Activated CD4-positive, alpha-beta T cell treated with anti-CD3 and anti-CD28 coated beads, Interleukin-2, amount 10 ng/mL, durations not matched to agents 7 days and 5 days (primary cell): ENCODE results near the gene USF2. TPM values are rescaled to one million over a fixed set of nuclear protein-coding genes. Genes with fewer than 3 reads are reported as not detected.
"Not testable (repeated sequence)": the region's sequence is repeated elsewhere in the genome, so short reads cannot be mapped to it uniquely, and the experiment has no call there.

Experiments used
- CTCF ChIA-PET: fragments of 350-600 bp; sonication (Branson Sonifier 250); formaldehyde crosslinking; loops from one replicate; lab custom pipeline; 2021; ENCODE audit warnings: antibody characterized with exemption; lab: Charles Lee
- POLR2A ChIA-PET: fragments of 350-600 bp; sonication (Branson Sonifier 250); formaldehyde crosslinking; loops from one replicate; lab custom pipeline; 2021; ENCODE audit warnings: antibody characterized with exemption; lab: Charles Lee
- DNase-seq: peaks from one replicate; pipeline ENCODE4 v3.0.0-alpha.2; 2020
- H3K27ac Mint-ChIP-seq: one replicate; pipeline ENCODE4 v1.8.0; 2021; ENCODE audit warnings: mild to moderate bottlenecking, moderate library complexity, mixed read lengths
- H3K27me3 Mint-ChIP-seq: one replicate; pipeline ENCODE4 v1.8.0; 2021; ENCODE audit warnings: mixed read lengths
- H3K36me3 Mint-ChIP-seq: one replicate; pipeline ENCODE4 v1.8.0; 2021; ENCODE audit warnings: low read depth, mixed read lengths
- H3K4me1 Mint-ChIP-seq: one replicate; pipeline ENCODE4 v1.8.0; 2021; ENCODE audit warnings: mixed read lengths
- H3K4me3 Mint-ChIP-seq: one replicate; pipeline ENCODE4 v1.8.0; 2021; ENCODE audit warnings: mild to moderate bottlenecking, moderate library complexity, mixed read lengths
- H3K9me3 Mint-ChIP-seq: one replicate; pipeline ENCODE4 v1.8.0; 2021; ENCODE audit warnings: mixed read lengths
- total RNA-seq, 2 experiments: library from RNA; stranded (reverse); gene quantifications; one replicate each; pipeline ENCODE4 v1.2.3, GENCODE V29; 2021

Gene USF2
- total RNA-seq, 2 experiments from 2014 or later: 150 to 162 TPM

DNA sequence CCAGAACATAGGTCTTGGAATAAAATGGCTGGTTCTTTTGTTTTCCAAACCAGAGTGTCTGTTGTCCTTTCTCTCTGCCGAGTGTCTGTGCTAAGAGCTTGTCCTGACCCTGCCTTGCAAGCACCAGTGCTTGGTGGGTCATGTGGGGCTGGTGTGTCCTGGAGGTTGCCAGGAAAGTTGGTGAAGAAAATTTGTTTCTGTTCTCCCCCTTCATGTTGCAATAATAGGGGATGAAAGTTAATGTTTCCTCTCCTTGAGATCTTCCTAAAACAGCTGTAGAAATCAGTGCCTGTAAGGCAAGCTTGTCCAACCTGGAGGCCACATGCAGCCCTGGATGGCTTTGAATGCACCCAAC, 16.3 kb downstream of the USF2 start:
- no peak for DNase-seq
- POLR2A ChIA-PET: no interaction called here
- CTCF ChIA-PET: interaction anchor here (0.7 to 3.0 kb wide), 5 partner anchors 10 to 648 kb away, joined by 3 to 12 read pairs (median 3); no protein-coding TSS in a partner anchor
- Mint-ChIP-seq H3K4me3 (no peak overlapping the region), H3K36me3 (no peaks in the 10 kb centered on the region), H3K9me3 (no peaks in the 10 kb centered on the region), H3K27ac (no peak overlapping the region), H3K27me3 (peaks cover 16% of the 10 kb centered on the region), H3K4me1 (no peaks in the 10 kb centered on the region)

DNA sequence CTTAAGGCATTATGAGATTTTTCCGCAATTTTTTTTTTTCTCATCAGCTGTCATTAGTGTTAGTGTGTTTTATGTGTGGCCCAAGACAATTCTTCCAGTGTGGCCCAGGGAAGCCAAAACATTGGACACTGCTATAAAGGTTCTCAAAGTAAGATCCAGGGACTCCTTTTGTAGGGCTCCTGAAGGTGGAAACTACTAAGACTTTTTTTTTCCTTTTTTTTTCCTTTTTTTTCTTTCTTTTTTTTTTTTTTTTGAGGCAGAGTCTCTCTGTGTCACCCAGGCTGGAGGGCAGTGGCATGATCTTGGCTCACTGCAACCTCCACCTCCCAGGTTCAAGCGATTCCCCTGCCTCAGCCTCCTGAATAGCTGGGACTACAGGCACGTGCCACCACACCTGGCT, 16.7 kb downstream of the USF2 start:
- H3K4me1 Mint-ChIP-seq: not testable (repeated sequence)

GRCh38 chr19:35286101-35286500, 17.3 kb downstream of the USF2 start:
- DNase-seq, POLR2A ChIA-PET, H3K9me3 Mint-ChIP-seq, H3K4me1 Mint-ChIP-seq, H3K36me3 Mint-ChIP-seq, H3K4me3 Mint-ChIP-seq, H3K27ac Mint-ChIP-seq: not testable (repeated sequence)
- CTCF ChIA-PET: interaction anchor here (3.0 kb wide), 1 partner anchor 9 kb away, joined by 12 read pairs; no protein-coding TSS in a partner anchor
- peaks cover 16% of the 10 kb centered on the region for H3K27me3 Mint-ChIP-seq

More for the DNA sequence above, 16.7 kb downstream of the USF2 start:
- H3K27ac Mint-ChIP-seq, POLR2A ChIA-PET, DNase-seq, H3K9me3 Mint-ChIP-seq, H3K4me3 Mint-ChIP-seq, H3K36me3 Mint-ChIP-seq: not testable (repeated sequence)
- H3K27me3 Mint-ChIP-seq: peaks cover 16% of the 10 kb centered on the region
- CTCF ChIA-PET: interaction anchor here (0.7 to 3.0 kb wide), 5 partner anchors 10 to 647 kb away, joined by 3 to 12 read pairs (median 3); no protein-coding TSS in a partner anchor

DNA sequence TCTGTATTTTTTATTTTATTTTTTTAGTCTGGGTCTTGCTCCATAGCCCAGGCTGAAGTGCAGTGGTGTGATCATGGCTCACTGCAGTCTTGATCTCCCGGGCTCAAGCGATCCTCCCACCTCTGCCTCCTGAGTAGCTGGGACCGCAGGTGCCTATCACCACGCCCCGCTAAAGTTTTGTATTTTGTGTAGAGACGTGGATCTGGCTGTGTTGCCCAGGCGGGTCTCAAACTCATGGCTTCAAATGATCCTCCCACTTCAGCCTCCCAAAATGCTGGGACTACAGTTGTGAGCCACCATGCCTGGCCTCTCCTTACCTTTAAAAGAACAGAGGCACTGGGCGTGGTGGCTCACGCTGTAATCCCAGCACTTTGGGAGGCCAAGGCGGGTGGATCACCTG, 19.0 kb downstream of the USF2 start:
- DNase-seq: no peak
- no peaks in the 10 kb centered on the region for H3K36me3 Mint-ChIP-seq
- ChIA-PET CTCF (interaction anchor here (3.0 kb wide), 1 partner anchor 8 kb away, joined by 12 read pairs; no protein-coding TSS in a partner anchor), POLR2A (no interaction called here)
- H3K27ac Mint-ChIP-seq: no peak overlapping the region
- H3K4me1 Mint-ChIP-seq: no peaks in the 10 kb centered on the region
- H3K4me3 Mint-ChIP-seq: no peak overlapping the region
- no peaks in the 10 kb centered on the region for H3K9me3 Mint-ChIP-seq
- H3K27me3 Mint-ChIP-seq: peaks cover 9% of the 10 kb centered on the region

GRCh38 chr19:35288331-35288730, 19.6 kb downstream of the USF2 start:
- POLR2A ChIA-PET: no interaction called here
- no peak for DNase-seq
- no peaks in the 10 kb centered on the region for H3K36me3 Mint-ChIP-seq
- no peak overlapping the region for H3K27ac Mint-ChIP-seq
- CTCF ChIA-PET: no interaction called here
- no peak overlapping the region for H3K4me3 Mint-ChIP-seq
- H3K27me3 Mint-ChIP-seq: peaks cover 4% of the 10 kb centered on the region
- no peaks in the 10 kb centered on the region for H3K4me1 Mint-ChIP-seq
- no peaks in the 10 kb centered on the region for H3K9me3 Mint-ChIP-seq

DNA sequence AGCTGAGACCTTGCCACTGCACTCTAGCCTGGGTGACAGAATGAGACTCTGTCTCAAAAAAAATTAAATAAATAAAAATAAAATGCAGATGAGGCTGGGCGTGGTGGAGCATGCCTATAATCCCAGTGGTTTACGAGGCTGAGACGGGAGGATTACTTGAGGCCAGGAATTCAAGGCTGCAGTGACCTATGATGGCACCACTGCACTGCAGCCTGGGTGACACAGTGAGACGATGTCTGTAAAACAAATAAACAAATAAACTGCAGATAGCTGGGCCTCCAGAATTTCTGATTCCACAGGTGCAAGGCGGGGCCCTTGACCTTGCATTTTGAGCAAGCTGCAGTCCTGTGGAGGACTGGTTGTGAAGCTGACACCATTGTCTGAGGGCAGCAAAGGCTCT, 20.1 kb downstream of the USF2 start:
- Mint-ChIP-seq H3K36me3 (no peaks in the 10 kb centered on the region), H3K27ac (no peak overlapping the region), H3K4me3 (no peak overlapping the region), H3K27me3 (peaks cover 2% of the 10 kb centered on the region), H3K4me1 (no peaks in the 10 kb centered on the region), H3K9me3 (no peaks in the 10 kb centered on the region)
- no peak for DNase-seq
- POLR2A ChIA-PET: no interaction called here
- CTCF ChIA-PET: interaction anchor here (1.0 kb wide), 1 partner anchor 206 kb away, joined by 5 read pairs; no protein-coding TSS in a partner anchor

DNA sequence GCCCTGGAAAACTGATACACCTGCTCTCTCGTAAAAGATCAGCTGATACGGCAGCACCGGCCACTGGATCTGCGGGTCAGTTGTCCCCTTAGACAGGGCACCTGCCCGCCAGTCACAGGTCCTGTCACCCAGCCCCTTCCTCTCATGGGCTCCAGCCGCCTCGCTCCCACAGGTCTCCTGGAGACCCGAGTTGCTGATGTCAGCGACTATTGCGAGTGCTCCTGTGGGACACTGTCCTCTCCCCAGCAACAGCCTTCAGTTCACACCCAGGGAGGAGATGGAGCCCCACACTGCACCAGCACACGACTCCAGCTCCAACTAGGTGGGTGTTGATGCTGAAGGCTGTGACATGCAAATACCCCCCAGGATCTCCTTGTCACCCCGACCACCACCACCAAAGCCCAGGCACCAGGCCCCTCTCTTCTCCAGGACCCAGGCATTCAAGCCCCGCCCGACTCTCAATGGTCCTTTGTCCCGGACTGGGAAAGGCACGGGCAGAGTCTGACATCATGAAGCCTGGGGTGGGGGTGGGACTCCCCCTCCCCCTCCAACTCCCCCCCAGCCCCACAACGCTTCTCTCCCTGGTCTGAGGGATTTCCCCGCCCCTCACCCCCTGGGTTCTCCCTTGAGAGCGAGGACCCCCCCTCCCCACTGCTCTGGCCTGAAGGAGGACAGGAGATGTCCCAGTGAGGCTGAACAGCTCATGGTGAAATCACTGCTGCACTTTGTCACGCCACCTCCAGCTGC, 21.8 kb downstream of the USF2 start:
- H3K9me3 Mint-ChIP-seq: no peaks in the 10 kb centered on the region
- H3K4me1 Mint-ChIP-seq: peaks cover 1% of the 10 kb centered on the region
- H3K27me3 Mint-ChIP-seq: no peaks in the 10 kb centered on the region
- no peak overlapping the region for H3K4me3 Mint-ChIP-seq
- no peak for DNase-seq
- ChIA-PET CTCF (interaction anchor here (0.9 to 1.6 kb wide), 2 partner anchors 9 to 16 kb away, joined by 3 to 5 read pairs; no protein-coding TSS in a partner anchor), POLR2A (no interaction called here)
- no peak overlapping the region for H3K27ac Mint-ChIP-seq
- H3K36me3 Mint-ChIP-seq: no peaks in the 10 kb centered on the region

DNA sequence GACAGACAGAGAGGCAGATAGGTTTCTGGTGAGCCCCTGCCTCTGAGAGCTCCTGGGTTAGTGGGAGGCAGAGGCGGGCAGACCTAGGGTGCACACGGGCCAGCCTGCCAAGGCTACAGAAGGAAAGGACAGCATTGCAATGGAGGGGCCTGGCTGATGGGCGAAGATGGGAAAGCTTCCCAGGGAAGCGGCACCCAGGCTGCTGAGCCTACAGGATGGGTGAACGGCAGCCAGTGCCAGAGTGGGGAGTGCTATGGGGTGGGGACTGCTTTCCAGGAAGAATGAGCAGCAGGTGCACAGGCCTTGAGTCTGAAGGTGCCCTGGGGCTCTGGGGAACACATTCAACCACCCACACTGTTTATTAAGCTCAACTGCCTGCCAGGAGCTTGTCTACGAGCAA, 22.5 kb downstream of the USF2 start:
- Mint-ChIP-seq H3K4me1 (peaks cover 8% of the 10 kb centered on the region), H3K36me3 (no peaks in the 10 kb centered on the region), H3K27me3 (no peaks in the 10 kb centered on the region), H3K4me3 (no peak overlapping the region), H3K9me3 (no peaks in the 10 kb centered on the region), H3K27ac (no peak overlapping the region)
- POLR2A ChIA-PET: no interaction called here
- no peak for DNase-seq
- CTCF ChIA-PET: interaction anchor here (0.6 to 1.6 kb wide), 3 partner anchors 10 to 57 kb away, joined by 3 to 5 read pairs (median 3); no protein-coding TSS in a partner anchor

DNA sequence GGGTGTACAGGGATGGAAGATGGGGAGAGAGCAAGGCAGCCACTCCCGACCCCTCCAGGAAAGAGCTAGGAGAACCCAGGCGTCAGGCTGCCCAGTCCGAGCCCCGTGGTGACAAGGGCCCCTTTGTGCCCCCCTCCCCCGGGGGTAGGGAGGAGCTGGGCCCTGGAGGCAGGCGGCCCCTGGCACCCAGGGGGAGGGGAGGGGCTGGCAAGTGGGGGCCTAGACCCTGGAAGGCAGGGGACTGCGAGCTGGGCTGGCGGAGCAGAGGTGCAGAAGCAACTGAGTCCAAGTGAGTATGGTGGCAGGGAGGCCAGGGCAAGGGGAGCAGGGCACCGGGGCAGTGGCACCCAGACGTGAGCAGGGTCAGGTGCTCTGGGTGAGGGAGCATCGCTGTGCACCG, 23.2 kb downstream of the USF2 start, which contains the start of gene MAG:
TSS of gene MAG (plus strand) at position 246 of the 400 bp plus-strand sequence. CDS start 3,248 bp downstream, outside the sequence.
- ChIA-PET CTCF (interaction anchor here (1.6 kb wide), 1 partner anchor 18 kb away, joined by 5 read pairs; no protein-coding TSS in a partner anchor), POLR2A (no interaction called here)
- Mint-ChIP-seq H3K27ac (no peak within 1 kb of the TSS), H3K9me3 (no peaks in the 10 kb centered on the region), H3K27me3 (no peaks in the 10 kb centered on the region), H3K36me3 (no peaks in the 10 kb centered on the region), H3K4me1 (peaks cover 8% of the 10 kb centered on the region), H3K4me3 (no peak within 1 kb of the TSS)
- DNase-seq: no peak

DNA sequence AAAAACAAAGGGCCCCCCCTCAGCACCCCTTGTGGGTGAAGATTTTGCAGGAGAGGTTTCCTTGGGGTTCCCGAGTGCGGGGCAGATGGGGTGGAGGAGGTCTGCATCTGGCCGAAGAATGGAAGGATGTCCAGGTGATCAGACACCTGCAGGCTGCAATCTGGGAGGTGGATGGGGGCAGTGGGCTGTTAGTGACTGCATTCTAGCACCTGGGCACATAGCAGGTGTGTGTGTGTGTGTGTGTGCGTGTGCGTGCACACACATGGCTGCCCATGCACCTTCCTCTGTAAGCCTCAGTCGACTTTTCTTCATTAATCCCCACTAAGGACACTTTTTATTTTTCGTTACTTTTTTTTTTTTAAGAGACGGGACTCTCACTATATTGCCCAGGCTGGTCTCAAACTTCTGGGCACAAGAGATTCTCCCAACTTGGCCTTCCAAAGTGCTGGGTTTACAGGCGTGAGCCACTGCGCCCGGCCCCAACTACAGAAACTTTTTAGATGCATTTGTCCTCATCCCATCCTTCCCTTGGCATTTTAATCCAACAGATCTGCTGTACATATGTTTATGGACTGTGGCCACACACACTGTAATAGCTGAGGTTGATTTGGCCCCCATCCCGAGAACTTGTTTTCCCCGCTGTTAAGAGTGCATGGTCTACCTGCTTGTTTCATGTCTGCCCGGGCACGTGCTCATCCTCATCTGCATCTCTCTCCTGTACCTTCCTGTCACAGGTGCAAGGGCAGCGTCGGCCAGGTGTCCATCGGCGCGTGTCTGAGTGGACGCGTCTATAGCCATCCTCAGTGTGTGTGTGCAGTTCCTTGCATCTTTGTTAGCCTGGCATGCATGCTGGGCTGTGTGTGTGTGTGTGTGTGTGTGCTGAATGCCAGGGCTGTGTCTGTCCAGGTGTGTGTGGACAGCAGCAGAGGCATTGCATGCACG, 23.9 kb downstream of the USF2 start:
- Mint-ChIP-seq H3K9me3 (no peaks in the 10 kb centered on the region), H3K27ac (no peak overlapping the region), H3K4me1 (peaks cover 8% of the 10 kb centered on the region), H3K4me3 (no peak overlapping the region), H3K27me3 (no peaks in the 10 kb centered on the region), H3K36me3 (no peaks in the 10 kb centered on the region)
- POLR2A ChIA-PET: no interaction called here
- CTCF ChIA-PET: interaction anchor here (1.6 kb wide), 1 partner anchor 18 kb away, joined by 5 read pairs; no protein-coding TSS in a partner anchor
- no peak for DNase-seq

- Mint-ChIP-seq H3K4me3 (no peak overlapping the region), H3K27me3 (no peaks in the 10 kb centered on the region), H3K27ac (no peak overlapping the region), H3K9me3 (no peaks in the 10 kb centered on the region), H3K4me1 (peaks cover 8% of the 10 kb centered on the region), H3K36me3 (no peaks in the 10 kb centered on the region)
- no peak for DNase-seq
- ChIA-PET CTCF (no interaction called here), POLR2A (no interaction called here)
Observed at GRCh38 chr19:35293363-35293739, 24.6 kb downstream of the USF2 start.

GRCh38 chr19:35293808-35294207, 25.0 kb downstream of the USF2 start:
- CTCF ChIA-PET: interaction anchor here (0.8 to 3.6 kb wide), 2 partner anchors 8 to 10 kb away, joined by 5 to 12 read pairs; no protein-coding TSS in a partner anchor
- H3K36me3 Mint-ChIP-seq: no peaks in the 10 kb centered on the region
- H3K4me1 Mint-ChIP-seq: peaks cover 8% of the 10 kb centered on the region

More at GRCh38 chr19:35293808-35294207, 25.0 kb downstream of the USF2 start:
- H3K27me3 Mint-ChIP-seq: no peaks in the 10 kb centered on the region
- no peak overlapping the region for H3K27ac Mint-ChIP-seq
- POLR2A ChIA-PET: no interaction called here
- H3K9me3 Mint-ChIP-seq: no peaks in the 10 kb centered on the region
- H3K4me3 Mint-ChIP-seq: no peak overlapping the region
- DNase-seq: no peak
